Choroid plexus epithelial cell (primary cell): ENCODE data around the gene TUBB2B.
A peak's percentile ranks its signal among the peaks of the same experiment; 100 is the strongest.

Experiments
- DNase-seq: peaks from one replicate; pipeline ENCODE4 v3.0.0-alpha.2; 2010; ENCODE audit warnings: low read depth
- H3K4me3 ChIP-seq: 2 replicates; pipeline ENCODE4 v1.5.1; 2011; ENCODE audit warnings: low read depth, mild to moderate bottlenecking, control low read depth, low read length, moderate library complexity
- CTCF ChIP-seq: conservative IDR thresholded peaks from 2 replicates; pipeline ENCODE4 v1.5.1; 2011; ENCODE audit warnings: low read depth, mild to moderate bottlenecking, control low read depth, inconsistent platforms, low read length, moderate library complexity

The TUBB2B gene

GRCh38 chr6:3218266-3218665 lies 9.2 kb downstream of the TUBB2B start:
- H3K4me3 ChIP-seq, result no peak overlapping the region
- DNase-seq, result no peak
- TF ChIP-seq CTCF, result no peak

GRCh38 chr6:3217286-3217685 lies 10.2 kb downstream of the TUBB2B start:
- DNase-seq, result no peak
- no peak for TF ChIP-seq CTCF
- no peak overlapping the region for H3K4me3 ChIP-seq

DNA sequence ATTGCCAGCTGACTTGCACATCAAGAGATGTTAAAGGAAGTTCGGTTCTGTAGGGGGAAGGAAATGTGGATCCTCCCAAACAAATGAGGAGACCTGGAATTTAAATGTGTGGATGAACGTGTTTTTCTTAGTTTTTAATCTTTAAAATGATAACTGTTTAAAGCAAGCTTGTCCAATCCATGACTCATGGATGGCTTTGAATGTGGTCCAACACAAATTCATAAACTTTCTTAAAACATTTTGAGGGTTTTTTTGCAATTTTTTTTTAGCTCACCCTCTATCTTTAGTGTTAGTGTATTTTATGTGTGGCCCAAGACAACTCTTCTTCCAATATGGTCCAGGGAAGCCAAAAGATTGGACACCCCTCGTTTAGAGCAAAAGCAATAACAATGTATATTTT lies 12.6 kb downstream of the TUBB2B start:
- DNase-seq, result peak; percentile 59
- TF ChIP-seq CTCF, result no peak
- H3K4me3 ChIP-seq, result no peak overlapping the region

- no peak for TF ChIP-seq CTCF
These were observed 14.1 kb downstream of the TUBB2B start for GRCh38 chr6:3213334-3213695.

DNA sequence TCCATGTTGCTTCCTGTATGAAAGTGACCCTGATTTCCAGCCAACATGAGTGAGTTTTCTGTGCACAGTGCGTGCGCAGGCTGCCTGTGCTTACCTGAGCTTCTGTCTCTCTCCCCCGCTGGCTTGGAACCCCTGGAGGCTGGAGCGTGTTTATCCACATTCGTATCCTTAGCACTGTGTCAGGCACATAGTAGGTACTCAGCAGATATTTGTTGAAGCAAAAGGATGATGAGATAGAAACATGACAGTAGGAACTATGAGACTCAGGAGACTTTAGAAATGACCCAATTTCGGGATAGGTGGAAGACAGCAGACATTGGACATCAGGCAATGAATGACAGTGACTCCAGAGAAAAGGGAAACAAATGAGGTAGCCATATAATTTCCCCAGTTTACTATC lies 15.2 kb downstream of the TUBB2B start:
- TF ChIP-seq CTCF, result no peak
- DNase-seq, result no peak
- H3K4me3 ChIP-seq, result no peak overlapping the region

More at GRCh38 chr6:3213334-3213695, 14.1 kb downstream of the TUBB2B start:
- no peak for DNase-seq
- no peak overlapping the region for H3K4me3 ChIP-seq

DNA sequence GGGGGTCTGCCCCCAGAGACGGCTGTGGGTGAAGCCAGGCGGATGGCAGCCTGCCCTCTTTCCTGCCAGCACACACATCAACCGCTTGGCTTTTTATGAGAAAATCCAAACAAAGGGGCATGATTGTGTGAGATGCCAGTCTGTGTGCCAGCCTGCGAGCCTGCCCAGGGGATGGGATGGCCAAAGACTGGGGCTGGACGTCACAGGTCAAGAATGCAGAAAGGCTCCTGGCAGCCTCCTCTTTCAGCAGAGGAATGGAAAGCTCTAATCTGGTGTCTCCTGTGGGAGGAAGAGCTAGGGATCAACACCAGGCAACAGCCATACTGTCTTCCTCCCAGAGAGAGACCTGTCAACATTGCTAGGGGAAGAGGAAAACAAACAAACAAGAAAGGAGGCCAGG lies 15.8 kb downstream of the TUBB2B start:
- no peak overlapping the region for H3K4me3 ChIP-seq
- peak; percentile 17 for DNase-seq
- no peak for TF ChIP-seq CTCF

DNA sequence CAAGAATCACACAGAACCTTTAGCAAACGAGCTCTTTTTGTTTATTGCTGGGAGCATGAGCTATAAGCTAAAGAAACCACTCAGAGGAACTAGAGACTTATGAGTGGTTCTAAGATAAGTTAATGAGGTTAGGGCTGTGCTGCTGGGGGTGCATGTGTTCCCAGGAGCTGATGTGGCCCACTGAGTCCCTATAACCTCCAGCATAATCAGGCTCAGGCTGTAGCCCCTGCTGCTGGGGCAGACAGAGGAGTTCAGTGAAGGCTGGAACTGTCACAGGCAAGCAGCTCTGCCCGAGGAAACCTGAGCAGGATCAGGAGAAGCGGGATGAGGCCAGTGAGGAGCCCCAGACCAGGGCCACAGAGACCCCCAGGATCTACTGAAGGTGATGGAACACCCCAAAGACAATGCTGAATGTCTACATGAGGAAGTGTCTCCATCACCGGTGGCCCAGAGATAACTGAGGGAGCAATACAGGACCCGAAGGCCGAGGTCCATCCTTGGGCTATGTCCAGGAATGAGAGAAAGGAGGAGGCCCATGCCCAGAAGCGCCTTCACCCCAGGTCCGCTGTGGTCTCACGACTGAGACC lies 17.3 kb downstream of the TUBB2B start:
- TF ChIP-seq CTCF, result no peak
- H3K4me3 ChIP-seq, result no peak overlapping the region
- DNase-seq, result no peak
